K562 (cell line): ENCODE results near the gene ARHGEF38. TPM values are rescaled to one million over a fixed set of nuclear protein-coding genes. Genes with fewer than 3 reads are reported as not detected.

Experiments
- ARNT ChIP-seq, 2 experiments: fragments of 450-650 bp; IDR thresholded peaks; 2 replicates each; pipeline ENCODE4 v1.6.1; 2016; ENCODE audit warnings: mild to moderate bottlenecking in 1 of 2
- BRF1 ChIP-seq: IDR thresholded peaks from 3 replicates; pipeline ENCODE4 v1.6.1; 2011; ENCODE audit warnings: borderline replicate concordance, mild to moderate bottlenecking; ENCODE audit not compliant: insufficient read length; ENCODE audit errors: extremely low read depth
- CHD1 ChIP-seq: fragments of 200-600 bp; sonication (generic); IDR thresholded peaks from one replicate; pipeline ENCODE4 v1.6.1; 2012; ENCODE audit warnings: mild to moderate bottlenecking, moderate library complexity, low read length, inconsistent platforms
- E2F8 ChIP-seq: fragments of 450-650 bp; IDR thresholded peaks from 2 replicates; pipeline ENCODE4 v1.7.1; 2018; ENCODE audit warnings: mild to moderate bottlenecking, low read depth; ENCODE audit not compliant: partially characterized antibody
- HNRNPUL1 ChIP-seq: fragments of 200-400 bp; formaldehyde crosslinking; IDR thresholded peaks from 2 replicates; pipeline ENCODE4 v1.6.1; 2017; ENCODE audit warnings: low read length
- KAT8 ChIP-seq: fragments of 450-650 bp; IDR thresholded peaks from 2 replicates; pipeline ENCODE4 v1.6.1; 2016; ENCODE audit warnings: low read depth, mild to moderate bottlenecking
- MAFK ChIP-seq: IDR thresholded peaks from 2 replicates; pipeline ENCODE4 v1.6.1; 2011; ENCODE audit warnings: low read length, improper control_type of control experiment
- MITF ChIP-seq: IDR thresholded peaks from 2 replicates; pipeline ENCODE4 v1.6.1; 2014; ENCODE audit warnings: antibody characterized with exemption
- NFIC ChIP-seq: fragments of 450-650 bp; IDR thresholded peaks from 2 replicates; pipeline ENCODE4 v1.6.1; 2017; ENCODE audit warnings: mild to moderate bottlenecking, inconsistent platforms
- PKNOX1 ChIP-seq: fragments of 450-650 bp; IDR thresholded peaks from 2 replicates; pipeline ENCODE4 v1.6.1; 2016
- POLR2AphosphoS2 ChIP-seq: IDR thresholded peaks from 2 replicates; pipeline ENCODE4 v1.6.1; 2012; ENCODE audit warnings: low read length, improper control_type of control experiment
- SAFB2 ChIP-seq: fragments of 200-400 bp; formaldehyde crosslinking; IDR thresholded peaks from 2 replicates; pipeline ENCODE4 v1.6.1; 2018; ENCODE audit warnings: borderline replicate concordance, low read length, low read depth, moderate library complexity; ENCODE audit not compliant: severe bottlenecking
- SMARCC2 ChIP-seq: fragments of 450-650 bp; IDR thresholded peaks from 2 replicates; pipeline ENCODE4 v1.6.1; 2017; ENCODE audit warnings: antibody characterized with exemption, moderate library complexity, mild to moderate bottlenecking, low read depth
- TAF7 ChIP-seq: fragments of 450-650 bp; IDR thresholded peaks from 2 replicates; pipeline ENCODE4 v1.6.1; 2016; ENCODE audit warnings: missing genetic modification characterization, missing compliant biosample characterization
- ZBTB1 ChIP-seq: sonication (generic); formaldehyde crosslinking; IDR thresholded peaks from 2 replicates; pipeline ENCODE4 v1.8.1; 2023; ENCODE audit warnings: missing genetic modification reagents, low read depth, mild to moderate bottlenecking, borderline replicate concordance
- ZFX ChIP-seq: sonication (generic); formaldehyde crosslinking; IDR thresholded peaks from 2 replicates; pipeline ENCODE4 v1.8.0; 2022; ENCODE audit warnings: mild to moderate bottlenecking, missing genetic modification reagents, moderate library complexity
- ZNF253 ChIP-seq: fragments of 250-450 bp; sonication (Bioruptor Pico); conservative IDR thresholded peaks from 2 replicates; pipeline ENCODE4 v1.6.1; 2021; ENCODE audit warnings: mild to moderate bottlenecking
- ZNF354B ChIP-seq: fragments of 250-450 bp; sonication (Bioruptor Pico); IDR thresholded peaks from 2 replicates; pipeline ENCODE4 v1.4.0; 2020
- ZNF384 ChIP-seq: IDR thresholded peaks from 2 replicates; pipeline ENCODE4 v1.6.1; 2012; ENCODE audit warnings: low read depth, low read length, improper control_type of control experiment
- ZNF512 ChIP-seq: IDR thresholded peaks from 2 replicates; pipeline ENCODE4 v1.6.1; 2016; ENCODE audit warnings: missing genetic modification characterization, missing compliant biosample characterization
- polyA plus RNA-seq, 8 experiments: library from polyadenylated mRNA; depleted of rRNA in 4 of 8; stranded (reverse) in 5 of 8; unstranded in 3 of 8; fragments of >200 nt; fragmentation: Nextera tagmentation in 2 of 8; fragmentation: Illumina TruSeq in 1 of 8; extraction: Ambion mirVana in 2 of 8; extraction: Trizol in 1 of 8; gene quantifications; 2 replicates each; pipeline versions ENCODE4 v1.2.1 to v1.2.3, GENCODE V29; 2011 to 2014; ENCODE audit warnings: inconsistent platforms in 1 of 8, missing spikeins in 1 of 8
- total RNA-seq, 7 experiments: library from RNA; depleted of rRNA in 6 of 7; stranded (reverse); fragments of >200 nt in 6 of 7; fragmentation: Illumina TruSeq in 2 of 7; extraction: Trizol in 2 of 7; gene quantifications; 2 replicates each; pipeline versions ENCODE4 v1.2.1 to v1.2.3, GENCODE V29; 2011 to 2021; ENCODE audit warnings: low replicate concordance in 1 of 7

Gene ARHGEF38
- total and polyA plus RNA-seq, 9 of the 15 experiments (the other 6 are each of a cell fraction or from before 2014, with no cell fraction given): 0.17 TPM; not detected in 8

- TF ChIP-seq NFIC: peak; percentile 77
- TF ChIP-seq PKNOX1: peak; percentile 90
- no peak for TF ChIP-seq BRF1
- peak; percentile 22; the same call in 1 of the 2 replicates for TF ChIP-seq MAFK
- TF ChIP-seq ZBTB1 (CRISPR knock-in tag): peak; percentile 94
- TF ChIP-seq ZNF354B (CRISPR knock-in tag): no peak
- TF ChIP-seq MITF: peak; percentile 65; the same call in 1 of the 2 replicates
- TF ChIP-seq CHD1: peak; percentile 27
- TF ChIP-seq TAF7 (tag): peak; percentile 94
- TF ChIP-seq HNRNPUL1: no peak
- peak; percentile 94 for TF ChIP-seq ZFX (CRISPR knock-in tag)
- TF ChIP-seq SAFB2: no peak
- TF ChIP-seq ZNF512 (tag): no peak
- TF ChIP-seq ARNT (IDR thresholded peaks at IDR 0.05): peak; percentile 32 to 92; a peak in 2 of 4 replicates
- TF ChIP-seq SMARCC2: no peak
- peak; percentile 90 for TF ChIP-seq E2F8
- no peak; the same call in 1 of the 2 replicates for TF ChIP-seq KAT8
- TF ChIP-seq POLR2AphosphoS2: no peak
- peak; percentile 76 for TF ChIP-seq ZNF384
- no peak for TF ChIP-seq ZNF253 (CRISPR knock-in tag)
Observed at GRCh38 chr4:105708181-105709080, 156.0 kb downstream of the ARHGEF38 start, which contains the start of the genes GSTCD and INTS12 (continued).
